BLaER1 treated with 17β-estradiol and CSF1 and Interleukin-3, amounts not matched to agents 10 nM and 100 nM (cell line): ENCODE measurements around the gene DDIT4.
"Not testable (repeated sequence)": the region's sequence is repeated elsewhere in the genome, so short reads cannot be mapped to it uniquely, and the experiment has no call there.

Experiments used
- H3K27ac ChIP-seq, 11 experiments: shearing (Covaris generic); formaldehyde crosslinking; 2 replicates each; pipeline ENCODE4 v1.8.1; 2022
- H3K27me3 ChIP-seq, 11 experiments: shearing (Covaris generic); formaldehyde crosslinking; 2 replicates each; pipeline ENCODE4 v1.8.1; 2022
- H3K36me3 ChIP-seq, 11 experiments: shearing (Covaris generic); formaldehyde crosslinking; 2 replicates each; pipeline ENCODE4 v1.8.1; 2022
- H3K4me1 ChIP-seq, 10 experiments: shearing (Covaris generic); formaldehyde crosslinking; 2 replicates each; pipeline ENCODE4 v1.8.1; 2022
- H3K4me2 ChIP-seq, 11 experiments: shearing (Covaris generic); formaldehyde crosslinking; 2 replicates each; pipeline ENCODE4 v1.8.1; 2022
- H3K4me3 ChIP-seq, 10 experiments: shearing (Covaris generic); formaldehyde crosslinking; 2 replicates each; pipeline ENCODE4 v1.8.1; 2022
- H3K9ac ChIP-seq, 11 experiments: shearing (Covaris generic); formaldehyde crosslinking; 2 replicates each; pipeline ENCODE4 v1.8.1; 2022
- H3K9me3 ChIP-seq, 11 experiments: shearing (Covaris generic); formaldehyde crosslinking; replicated peaks in 1 of 11; 2 replicates each; pipeline ENCODE4 v1.8.1; 2022
- H4K20me1 ChIP-seq, 11 experiments: shearing (Covaris generic); formaldehyde crosslinking; 2 replicates each; pipeline ENCODE4 v1.8.1; 2022
- Cebpa-rat ChIP-seq, 11 experiments: shearing (Covaris generic); IDR thresholded peaks; 2 replicates each; pipeline ENCODE4 v1.8.1; 2022

The DDIT4 gene

DNA sequence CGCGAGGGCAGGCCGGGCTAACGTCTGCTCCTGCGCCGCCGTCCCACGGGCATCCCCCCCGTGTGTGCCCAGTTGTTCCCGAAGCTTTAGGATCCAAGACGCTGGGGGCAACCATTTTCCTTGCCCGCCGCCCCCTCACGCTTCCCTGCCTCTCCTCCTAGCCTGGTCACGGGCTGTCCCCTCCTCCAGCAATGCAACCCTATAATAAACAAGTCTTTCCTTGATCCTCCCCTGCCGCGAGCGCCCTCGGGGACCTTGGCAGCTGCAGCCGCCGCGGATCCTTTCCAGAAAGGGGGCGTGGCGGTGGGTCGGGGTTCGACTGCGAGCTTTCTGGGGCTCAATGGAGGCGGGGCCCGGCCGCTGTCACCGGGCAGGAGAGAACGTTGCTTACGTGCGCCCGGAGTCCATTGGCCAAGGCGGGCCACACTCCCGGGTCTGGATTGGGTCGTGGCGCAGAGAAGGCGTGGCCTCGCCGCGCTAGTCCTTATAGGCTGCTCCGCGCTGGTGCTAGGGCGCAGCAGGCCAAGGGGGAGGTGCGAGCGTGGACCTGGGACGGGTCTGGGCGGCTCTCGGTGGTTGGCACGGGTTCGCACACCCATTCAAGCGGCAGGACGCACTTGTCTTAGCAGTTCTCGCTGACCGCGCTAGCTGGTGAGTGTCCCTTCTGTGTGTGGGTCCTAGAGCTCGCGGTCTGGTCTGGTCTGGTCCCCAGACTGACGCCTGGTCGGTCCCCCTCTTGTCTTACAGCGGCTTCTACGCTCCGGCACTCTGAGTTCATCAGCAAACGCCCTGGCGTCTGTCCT is at the start of gene DDIT4:
Gene DDIT4 (plus strand): TSS at position 515 of the 803 bp plus-strand sequence. CDS start 293 bp downstream, outside the sequence.
- no peaks in the 10 kb centered on the region; a peak in 1 of 22 replicates for H3K9me3 ChIP-seq
- H3K4me2 ChIP-seq, result peak within 1 kb of the TSS; percentile 90 to 99 (median 96)
- H3K4me1 ChIP-seq, result peaks cover 42 to 83% (median 63%) of the 10 kb centered on the region in 10 experiments
- no peak for TF ChIP-seq Cebpa-rat (IDR thresholded peaks at IDR 0.05)
- H3K27ac ChIP-seq, result peak within 1 kb of the TSS; percentile 76 to 92 (median 89)
- peaks cover 18 to 29% (median 24%) of the 10 kb centered on the region in 11 experiments for H3K36me3 ChIP-seq
- H3K27me3 ChIP-seq, result no peaks in the 10 kb centered on the region
- peaks cover 27 to 38% (median 31%) of the 10 kb centered on the region in 11 experiments; a peak in 21 of 22 replicates for H4K20me1 ChIP-seq
- H3K4me3 ChIP-seq, result peak within 1 kb of the TSS; percentile 84 to 100 (median 96)
- H3K9ac ChIP-seq, result peak within 1 kb of the TSS; percentile 88 to 97 (median 94)

GRCh38 chr10:72224191-72224590 is 49.5 kb upstream of the DDIT4 start:
- peak overlapping the region; percentile 9 to 88 (median 61); a peak in 18 of 22 replicates for H3K27ac ChIP-seq
- not testable (repeated sequence) for H3K27me3 ChIP-seq, H3K9me3 ChIP-seq, H3K4me3 ChIP-seq
- H3K9ac ChIP-seq, result peak overlapping the region in 9 of 11 experiments; percentile 36 to 73 (median 64); a peak in 13 of 22 replicates
- peaks cover 25 to 71% (median 48%) of the 10 kb centered on the region in 11 experiments for H3K36me3 ChIP-seq
- peaks cover 32 to 77% (median 56%) of the 10 kb centered on the region in 10 experiments for H3K4me1 ChIP-seq
- peak overlapping the region in 7 of 11 experiments; percentile 48 to 87 (median 66); a peak in 14 of 22 replicates for H3K4me2 ChIP-seq
- H4K20me1 ChIP-seq, result peaks cover 0 to 13% (median 5%) of the 10 kb centered on the region in 11 experiments; a peak in 8 of 22 replicates

- Histone ChIP-seq H3K4me2 (peak overlapping the region in 10 of 11 experiments; percentile 2 to 71 (median 28); a peak in 12 of 22 replicates), H3K9ac (no peak overlapping the region), H3K27ac (peak overlapping the region in 2 of 11 experiments; percentile 25 to 26; a peak in 3 of 22 replicates), H3K36me3 (peaks cover 20 to 73% (median 49%) of the 10 kb centered on the region in 11 experiments; a peak in 21 of 22 replicates), H4K20me1 (peaks cover 0 to 11% (median 0%) of the 10 kb centered on the region in 11 experiments; a peak in 5 of 22 replicates), H3K4me3 (no peak overlapping the region), H3K27me3 (no peaks in the 10 kb centered on the region), H3K9me3 (no peaks in the 10 kb centered on the region), H3K4me1 (peaks cover 43 to 90% (median 65%) of the 10 kb centered on the region in 10 experiments)
- no peak for TF ChIP-seq Cebpa-rat (IDR thresholded peaks at IDR 0.05)
Observed at GRCh38 chr10:72226418-72227027, 47.2 kb upstream of the DDIT4 start.

- H3K9me3 ChIP-seq, result no peaks in the 10 kb centered on the region
- H3K4me2 ChIP-seq, result peak overlapping the region; percentile 37 to 71 (median 58)
- H3K4me3 ChIP-seq, result no peak overlapping the region
- peaks cover 24 to 82% (median 57%) of the 10 kb centered on the region in 11 experiments for H3K36me3 ChIP-seq
- H3K9ac ChIP-seq, result peak overlapping the region in 6 of 11 experiments; percentile 3 to 51 (median 34); a peak in 6 of 22 replicates
- H4K20me1 ChIP-seq, result peaks cover 0 to 11% (median 0%) of the 10 kb centered on the region in 11 experiments; a peak in 5 of 22 replicates
- H3K27me3 ChIP-seq, result no peaks in the 10 kb centered on the region
- TF ChIP-seq Cebpa-rat (IDR thresholded peaks at IDR 0.05), result no peak
- peaks cover 43 to 85% (median 62%) of the 10 kb centered on the region in 10 experiments for H3K4me1 ChIP-seq
- peak overlapping the region in 4 of 11 experiments; percentile 2 to 61 (median 54); a peak in 8 of 22 replicates for H3K27ac ChIP-seq
Observed at GRCh38 chr10:72227826-72228225, 45.9 kb upstream of the DDIT4 start.

DNA sequence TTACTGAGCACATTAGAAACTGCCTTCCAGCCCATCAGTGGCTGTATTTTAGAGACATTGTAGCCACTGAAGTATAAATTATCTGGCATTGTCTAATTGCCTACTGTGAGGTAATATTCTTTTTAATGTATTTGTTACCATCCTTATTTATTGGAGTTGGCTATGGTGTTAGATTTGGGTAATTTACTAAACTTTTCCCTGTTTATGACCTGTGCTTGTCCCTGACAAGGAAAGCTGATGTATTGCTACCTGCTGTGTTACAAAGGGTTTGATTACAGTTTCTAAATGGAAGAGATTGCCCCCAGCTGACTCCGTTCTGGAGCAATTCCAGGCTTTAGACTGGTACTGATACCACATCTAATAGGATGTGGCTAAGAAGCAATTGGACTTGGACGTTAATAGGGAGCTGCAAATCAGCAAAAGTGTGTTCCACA is 45.4 kb upstream of the DDIT4 start:
- Histone ChIP-seq H3K36me3 (peaks cover 29 to 86% (median 61%) of the 10 kb centered on the region in 11 experiments), H3K27ac (peak overlapping the region in 4 of 11 experiments; percentile 2 to 61 (median 54); a peak in 8 of 22 replicates), H3K27me3 (no peaks in the 10 kb centered on the region), H3K9me3 (no peaks in the 10 kb centered on the region), H3K9ac (peak overlapping the region in 6 of 11 experiments; percentile 3 to 51 (median 34); a peak in 6 of 22 replicates), H3K4me2 (peak overlapping the region; percentile 37 to 71 (median 58)), H4K20me1 (peaks cover 0 to 11% (median 0%) of the 10 kb centered on the region in 11 experiments; a peak in 5 of 22 replicates), H3K4me1 (peaks cover 38 to 85% (median 57%) of the 10 kb centered on the region in 10 experiments), H3K4me3 (no peak overlapping the region)
- TF ChIP-seq Cebpa-rat (IDR thresholded peaks at IDR 0.05), result no peak

DNA sequence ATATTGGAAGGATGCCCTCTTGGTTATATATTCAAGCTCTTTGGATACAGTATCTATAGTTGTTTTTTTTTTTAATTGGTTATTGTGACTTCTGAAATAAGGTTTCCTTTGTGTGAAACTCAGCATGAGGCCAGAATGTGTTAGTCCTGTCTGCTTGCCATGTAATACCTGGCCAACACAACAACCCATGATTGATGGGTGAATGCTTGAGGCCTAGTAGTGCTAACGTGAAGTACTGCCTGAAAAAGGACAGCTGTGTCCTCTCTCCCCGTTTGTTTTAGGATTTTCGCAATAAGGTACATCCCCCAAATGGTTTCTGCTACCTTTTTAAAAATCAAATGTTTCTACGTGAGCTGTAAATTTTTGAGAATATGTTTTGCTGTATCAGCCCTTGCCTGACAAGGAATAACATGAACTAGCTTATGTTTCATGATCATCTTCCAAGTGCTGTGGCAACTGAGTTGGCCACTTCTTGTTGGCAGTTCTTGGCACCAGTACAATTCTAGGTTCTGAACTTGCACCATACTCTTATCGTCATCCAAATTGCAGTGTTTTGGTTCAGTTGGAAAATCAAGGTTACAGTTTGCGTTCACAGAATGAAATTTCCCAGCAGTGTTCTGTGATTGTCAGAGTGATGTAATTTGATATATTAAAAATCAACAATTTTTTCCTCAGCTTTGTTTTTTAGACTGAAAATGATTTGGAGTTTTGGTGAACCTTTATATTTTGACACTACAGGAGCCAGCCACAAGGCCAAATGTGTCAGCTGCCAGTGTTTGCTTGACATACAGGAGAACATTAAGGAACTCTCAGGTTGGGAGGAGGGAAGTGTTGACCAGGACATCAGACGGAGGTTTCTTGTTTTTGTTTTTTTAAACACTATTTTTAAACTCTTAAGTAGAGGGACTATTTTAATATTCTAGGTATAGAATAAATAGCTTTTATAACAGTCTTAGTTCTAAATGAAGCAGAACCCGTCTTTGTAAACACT is 44.2 kb upstream of the DDIT4 start:
- Histone ChIP-seq H4K20me1 (peaks cover 0 to 11% (median 0%) of the 10 kb centered on the region in 11 experiments; a peak in 4 of 22 replicates), H3K4me2 (peak overlapping the region in 4 of 11 experiments; percentile 10 to 56 (median 14); a peak in 5 of 22 replicates), H3K27me3 (no peaks in the 10 kb centered on the region), H3K4me1 (peaks cover 32 to 73% (median 47%) of the 10 kb centered on the region in 10 experiments), H3K4me3 (no peak overlapping the region), H3K9ac (no peak overlapping the region), H3K27ac (0 out of 22 replicates have a peak overlapping the region, but pooled peaks of 1 of the 11 experiments have one; percentile 9), H3K9me3 (no peaks in the 10 kb centered on the region), H3K36me3 (peaks cover 39 to 86% (median 62%) of the 10 kb centered on the region in 11 experiments)
- no peak for TF ChIP-seq Cebpa-rat (IDR thresholded peaks at IDR 0.05)

DNA sequence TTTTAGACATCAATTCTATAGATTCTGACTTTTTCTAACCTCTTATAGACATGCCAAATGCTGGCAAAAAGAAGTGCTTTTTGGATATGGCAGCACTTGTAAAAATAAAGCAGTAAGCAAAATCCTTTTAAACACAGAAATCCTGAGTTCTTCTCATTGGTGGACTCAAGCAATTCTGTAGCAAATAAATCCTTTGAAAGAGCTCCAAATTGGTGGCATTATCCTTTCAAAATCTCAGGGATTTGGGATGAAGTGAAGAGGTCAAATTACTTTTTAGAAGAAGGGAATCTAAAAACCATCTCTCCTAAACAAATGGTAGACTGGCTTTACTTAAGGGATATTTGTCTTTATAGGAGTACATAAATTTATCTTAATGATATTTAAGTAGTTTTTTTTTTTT is 40.1 kb upstream of the DDIT4 start:
- no peak overlapping the region for H3K4me2 ChIP-seq
- peaks cover 0 to 4% (median 0%) of the 10 kb centered on the region in 11 experiments; a peak in 3 of 22 replicates for H4K20me1 ChIP-seq
- H3K9ac ChIP-seq, result no peak overlapping the region
- H3K27ac ChIP-seq, result no peak overlapping the region
- TF ChIP-seq Cebpa-rat (IDR thresholded peaks at IDR 0.05), result no peak
- H3K9me3 ChIP-seq, result no peaks in the 10 kb centered on the region
- no peaks in the 10 kb centered on the region for H3K27me3 ChIP-seq
- peaks cover 59 to 98% (median 81%) of the 10 kb centered on the region in 11 experiments for H3K36me3 ChIP-seq
- peaks cover 11 to 41% (median 22%) of the 10 kb centered on the region in 10 experiments for H3K4me1 ChIP-seq
- H3K4me3 ChIP-seq, result no peak overlapping the region
